ENCODE data around the gene SRSF3.

GRCh38 chr6:36613200-36613995 is 19.2 kb downstream of the SRSF3 start:
- TF ChIP-seq, protein P1, sequence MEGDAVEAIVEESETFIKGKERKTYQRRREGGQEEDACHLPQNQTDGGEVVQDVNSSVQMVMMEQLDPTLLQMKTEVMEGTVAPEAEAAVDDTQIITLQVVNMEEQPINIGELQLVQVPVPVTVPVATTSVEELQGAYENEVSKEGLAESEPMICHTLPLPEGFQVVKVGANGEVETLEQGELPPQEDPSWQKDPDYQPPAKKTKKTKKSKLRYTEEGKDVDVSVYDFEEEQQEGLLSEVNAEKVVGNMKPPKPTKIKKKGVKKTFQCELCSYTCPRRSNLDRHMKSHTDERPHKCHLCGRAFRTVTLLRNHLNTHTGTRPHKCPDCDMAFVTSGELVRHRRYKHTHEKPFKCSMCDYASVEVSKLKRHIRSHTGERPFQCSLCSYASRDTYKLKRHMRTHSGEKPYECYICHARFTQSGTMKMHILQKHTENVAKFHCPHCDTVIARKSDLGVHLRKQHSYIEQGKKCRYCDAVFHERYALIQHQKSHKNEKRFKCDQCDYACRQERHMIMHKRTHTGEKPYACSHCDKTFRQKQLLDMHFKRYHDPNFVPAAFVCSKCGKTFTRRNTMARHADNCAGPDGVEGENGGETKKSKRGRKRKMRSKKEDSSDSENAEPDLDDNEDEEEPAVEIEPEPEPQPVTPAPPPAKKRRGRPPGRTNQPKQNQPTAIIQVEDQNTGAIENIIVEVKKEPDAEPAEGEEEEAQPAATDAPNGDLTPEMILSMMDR (IDR thresholded peaks at IDR 0.05), result no peak
- TF ChIP-seq EZH2phosphoT487 (IDR thresholded peaks at IDR 0.05) (no peak), EZH2 (IDR thresholded peaks at IDR 0.05) (no peak)

All from neural progenitor cell (in vitro differentiated cells).